Right lobe of liver (tissue), 6 donors: Measurements from ENCODE around the gene B4GALT2. TPM values are rescaled to one million over a fixed set of nuclear protein-coding genes. Genes with fewer than 3 reads are reported as not detected.

ENCODE experiments used
- ATAC-seq, 4 donors: fragments of 200-7000 bp; cut with Tn5 transposase; one replicate each; pipeline ENCODE4 v1.9.1; 2020; ENCODE audit warnings: mild to moderate bottlenecking in 4 of 4, moderate library complexity in 4 of 4
- DNase-seq, 3 donors: peaks; one replicate each; pipeline ENCODE4 v3.0.0-alpha.2; 2020
- H3K27ac ChIP-seq, 3 donors: fragments of 200-600 bp; one replicate each; pipeline ENCODE4 v1.8.0; 2022
- H3K27me3 ChIP-seq, 2 donors: fragments of 200-600 bp; one replicate each; pipeline ENCODE4 v1.8.0; 2022
- H3K36me3 ChIP-seq, 4 donors: fragments of 200-600 bp; sonication (generic) in 1 of 4; one replicate each; pipeline versions ENCODE4 v1.5.1 to v1.8.0; 2017 to 2022; ENCODE audit warnings: control low read depth in 1 of 4
- H3K4me1 ChIP-seq, 4 donors: fragments of 200-600 bp; sonication (generic) in 1 of 4; one replicate each; pipeline versions ENCODE4 v1.5.1 to v1.8.0; 2017 to 2022; ENCODE audit warnings: control low read depth in 1 of 4
- H3K4me3 ChIP-seq, 3 donors: fragments of 200-600 bp; one replicate each; pipeline ENCODE4 v1.8.0; 2022
- H3K9me3 ChIP-seq, 4 donors: fragments of 200-600 bp; sonication (generic) in 1 of 4; one replicate each; pipeline versions ENCODE4 v1.5.1 to v1.8.0; 2017 to 2022; ENCODE audit warnings: control low read depth in 1 of 4
- POLR2A ChIP-seq: fragments of 450-650 bp; IDR thresholded peaks from one replicate; pipeline ENCODE4 v1.6.1; 2017; ENCODE audit warnings: antibody characterized with exemption, mild to moderate bottlenecking
- WGBS: methylation state at CpG from one replicate; pipeline ENCODE4 v1.1.6; 2018; ENCODE audit warnings: low coverage, low lambda C conversion rate; ENCODE audit not compliant: insufficient coverage; ENCODE audit errors: missing lambda C conversion rate; 5-methylcytosine and 5-hydroxymethylcytosine counted together
- intact Hi-C, 2 donors: fragments of 100-400 bp; cut with DNase I; formaldehyde crosslinking; loops; one replicate each; pipeline versions ENCODE4 v1.11.2 to v1.14.1; 2022
- total RNA-seq, 6 experiments: library from RNA; depleted of rRNA in 2 of 6; stranded (reverse); fragments of >200 nt in 2 of 6; fragmentation: NEBNext Ultra II Directional in 3 of 6; extraction: Animal tissue kit (Norgen Biotek cat#: 25700) in 3 of 6; gene quantifications; one replicate each; pipeline versions ENCODE4 v1.1.0 to v1.2.4, GENCODE V29; 2016 to 2023
- TF ChIP-seq, protein P1 (sequence below), 4 donors: fragments of 200-600 bp in 3 of 4; fragments of 450-650 bp in 1 of 4; IDR thresholded peaks; one replicate each; pipeline versions ENCODE4 v1.5.1 to v1.8.0; 2016 to 2022; ENCODE audit warnings: antibody characterized with exemption in 4 of 4, mild to moderate bottlenecking in 2 of 4
- donor health status: DM: no; HTN: yes; CAD: no.
- donor health status: DM: no; HTN: no; CAD: no.
- donor health status: DM: no; HTN: no; CAD: no.
- donor health status: DM: no; HTN: yes; CAD: no.
- donor health status: DM: no; HTN: yes; CAD: no.

B4GALT2 gene
- total RNA-seq, 6 experiments from 2014 or later: 13.4 to 49.5 (median 18.5) TPM

DNA sequence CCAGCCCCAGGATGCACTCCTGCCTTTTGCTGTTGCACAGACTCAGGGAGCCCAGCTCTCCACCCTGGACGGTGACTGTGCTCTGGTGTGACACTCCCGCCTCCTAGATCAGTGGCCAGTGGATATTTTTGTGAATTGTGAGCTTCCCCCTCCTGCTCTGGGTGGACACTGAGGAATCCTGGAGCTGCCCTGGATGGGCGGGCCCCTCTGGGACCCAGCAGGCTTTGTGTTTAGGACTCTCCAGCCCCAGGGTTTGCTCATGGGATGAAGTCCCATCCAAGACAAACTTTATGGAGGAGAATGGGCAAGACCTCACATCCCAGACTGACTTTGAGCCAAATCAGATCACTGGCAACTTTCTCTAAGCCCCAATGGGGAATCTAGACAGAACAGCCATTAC is 36.2 kb downstream of the B4GALT2 start:
- Histone ChIP-seq H3K27me3 (no peaks in the 10 kb centered on the region), H3K36me3 (no peaks in the 10 kb centered on the region), H3K27ac (no peak overlapping the region), H3K4me3 (no peak overlapping the region), H3K4me1 (no peaks in the 10 kb centered on the region), H3K9me3 (no peaks in the 10 kb centered on the region)
- intact Hi-C loops: no loop called here
- no peak for DNase-seq
- TF ChIP-seq, protein P1, sequence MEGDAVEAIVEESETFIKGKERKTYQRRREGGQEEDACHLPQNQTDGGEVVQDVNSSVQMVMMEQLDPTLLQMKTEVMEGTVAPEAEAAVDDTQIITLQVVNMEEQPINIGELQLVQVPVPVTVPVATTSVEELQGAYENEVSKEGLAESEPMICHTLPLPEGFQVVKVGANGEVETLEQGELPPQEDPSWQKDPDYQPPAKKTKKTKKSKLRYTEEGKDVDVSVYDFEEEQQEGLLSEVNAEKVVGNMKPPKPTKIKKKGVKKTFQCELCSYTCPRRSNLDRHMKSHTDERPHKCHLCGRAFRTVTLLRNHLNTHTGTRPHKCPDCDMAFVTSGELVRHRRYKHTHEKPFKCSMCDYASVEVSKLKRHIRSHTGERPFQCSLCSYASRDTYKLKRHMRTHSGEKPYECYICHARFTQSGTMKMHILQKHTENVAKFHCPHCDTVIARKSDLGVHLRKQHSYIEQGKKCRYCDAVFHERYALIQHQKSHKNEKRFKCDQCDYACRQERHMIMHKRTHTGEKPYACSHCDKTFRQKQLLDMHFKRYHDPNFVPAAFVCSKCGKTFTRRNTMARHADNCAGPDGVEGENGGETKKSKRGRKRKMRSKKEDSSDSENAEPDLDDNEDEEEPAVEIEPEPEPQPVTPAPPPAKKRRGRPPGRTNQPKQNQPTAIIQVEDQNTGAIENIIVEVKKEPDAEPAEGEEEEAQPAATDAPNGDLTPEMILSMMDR (IDR thresholded peaks at IDR 0.05): no peak
- TF ChIP-seq POLR2A: no peak
- ATAC-seq: no peak
- 85% methylated on average over 3 of the region's 3 CpGs for WGBS

DNA sequence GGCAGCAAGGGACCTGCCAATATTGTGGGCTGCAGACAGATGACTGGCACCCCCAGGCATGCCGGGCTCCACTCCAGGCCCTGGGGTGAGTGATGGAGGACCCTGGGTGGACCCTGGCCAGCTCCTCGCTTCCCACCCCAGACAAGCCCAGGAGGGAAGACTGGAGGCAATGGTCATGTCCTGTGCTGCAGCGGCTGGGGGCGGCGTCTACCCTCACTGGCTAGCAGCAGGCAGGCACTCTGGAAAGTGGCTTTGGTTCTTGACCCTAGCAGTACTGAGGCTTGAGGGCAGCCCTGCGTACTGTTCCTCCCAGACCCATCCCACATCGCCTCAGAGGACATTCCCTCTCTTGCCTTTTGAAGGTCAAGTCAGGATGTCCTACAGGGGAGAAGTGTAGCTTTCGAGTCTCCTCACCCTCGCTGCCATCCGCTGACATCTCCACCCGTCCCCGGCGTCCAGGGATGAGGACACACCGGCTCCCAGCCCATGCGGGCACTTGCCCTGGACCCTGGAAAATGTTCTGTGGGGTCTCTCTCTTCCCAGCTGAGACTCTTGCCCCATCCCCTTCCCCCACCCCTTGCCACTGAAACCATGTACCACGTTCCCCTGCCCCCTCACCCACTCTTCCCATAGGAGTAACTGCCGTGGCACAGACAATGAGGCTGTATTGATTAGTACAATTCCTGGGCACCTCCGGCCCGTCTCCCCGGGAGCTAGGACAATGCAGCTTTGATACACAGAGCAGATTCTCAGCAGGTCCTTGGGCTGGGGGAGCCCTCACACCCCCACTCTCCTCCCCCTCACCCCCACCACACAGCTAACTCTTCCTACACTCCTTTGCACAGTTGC is 37.3 kb downstream of the B4GALT2 start:
- Histone ChIP-seq H3K9me3 (no peaks in the 10 kb centered on the region), H3K27ac (no peak overlapping the region), H3K4me1 (no peaks in the 10 kb centered on the region), H3K27me3 (no peaks in the 10 kb centered on the region), H3K36me3 (no peaks in the 10 kb centered on the region), H3K4me3 (no peak overlapping the region)
- DNase-seq (no peak), ATAC-seq (no peak)
- intact Hi-C loops: no loop called here
- 75% methylated on average over 5 of the region's 20 CpGs for WGBS
- TF ChIP-seq POLR2A: no peak
- TF ChIP-seq, protein P1 (IDR thresholded peaks at IDR 0.05): no peak

DNA sequence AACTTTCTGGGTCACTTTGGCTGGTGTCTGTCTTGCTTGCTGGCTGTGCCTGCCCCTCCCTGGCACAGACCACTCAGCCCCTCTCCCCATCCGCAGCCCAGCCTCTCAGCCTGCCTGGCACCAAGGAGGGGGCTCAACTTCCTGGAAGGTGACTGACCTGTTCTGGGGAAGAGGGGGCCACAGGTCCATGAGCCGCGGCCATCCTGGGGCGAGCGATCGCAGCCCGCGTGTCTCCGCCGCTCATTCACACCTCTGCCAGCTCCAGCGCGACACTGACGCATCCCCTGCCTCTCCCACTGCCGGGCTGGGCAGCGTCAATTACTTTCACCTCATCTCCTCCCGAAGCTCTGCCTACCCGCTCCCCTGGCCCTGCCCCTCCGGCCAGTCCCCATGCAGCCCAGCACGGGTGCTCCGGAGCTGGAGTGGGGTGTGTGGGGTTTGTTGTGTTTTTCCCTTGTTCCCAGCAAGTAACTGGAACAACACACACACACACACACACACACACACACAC is 37.9 kb downstream of the B4GALT2 start:
- Histone ChIP-seq H3K27me3 (no peaks in the 10 kb centered on the region), H3K9me3 (no peaks in the 10 kb centered on the region), H3K4me3 (no peak overlapping the region), H3K36me3 (no peaks in the 10 kb centered on the region), H3K27ac (no peak overlapping the region), H3K4me1 (no peaks in the 10 kb centered on the region)
- TF ChIP-seq POLR2A: no peak
- TF ChIP-seq, protein P1 (IDR thresholded peaks at IDR 0.05): no peak
- 82% methylated on average over 8 of the region's 20 CpGs for WGBS
- DNase-seq (no peak), ATAC-seq (no peak)
- intact Hi-C loops: no loop called here

DNA sequence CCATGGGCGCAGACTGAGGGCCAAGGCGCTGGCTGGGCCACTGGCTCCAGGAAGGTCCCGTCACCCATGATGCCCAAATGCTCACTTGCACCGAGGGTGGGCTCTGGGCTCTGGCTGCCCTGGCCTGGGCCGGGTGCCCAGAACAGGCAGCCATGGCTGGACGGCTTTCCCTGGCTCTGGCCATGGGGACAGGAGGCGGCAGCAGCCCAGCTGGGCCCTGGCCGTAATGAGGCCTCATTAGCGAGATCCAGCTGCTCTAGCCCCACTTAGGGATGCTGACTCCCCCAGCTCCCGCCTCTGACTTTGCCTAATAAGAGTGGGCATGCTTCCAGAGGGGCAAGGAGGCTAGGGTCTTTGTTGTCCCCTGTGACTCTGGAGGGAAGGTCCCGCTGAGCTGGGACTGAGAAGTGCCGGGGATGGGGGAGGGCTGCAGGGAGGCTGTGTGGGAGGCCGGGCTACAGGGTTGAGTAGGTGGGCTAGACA is 40.5 kb downstream of the B4GALT2 start:
- H3K9me3 ChIP-seq: no peaks in the 10 kb centered on the region
- H3K27ac ChIP-seq: no peak overlapping the region
- intact Hi-C loops: no loop called here
- DNase-seq (no peak), ATAC-seq (no peak)
- no peaks in the 10 kb centered on the region for H3K27me3 ChIP-seq
- no peak overlapping the region for H3K4me3 ChIP-seq
- H3K4me1 ChIP-seq: no peaks in the 10 kb centered on the region
- H3K36me3 ChIP-seq: no peaks in the 10 kb centered on the region
- 87% methylated on average over 6 of the region's 13 CpGs for WGBS
- TF ChIP-seq POLR2A: no peak
- TF ChIP-seq, protein P1 (IDR thresholded peaks at IDR 0.05): no peak
